Astrocyte (in vitro differentiated cells and primary cell): ENCODE results near the gene GRM2.

ENCODE experiments used
- CTCF ChIP-seq: IDR thresholded peaks from 2 replicates; pipeline ENCODE4 v1.5.1; 2011; ENCODE audit warnings: low read depth, mild to moderate bottlenecking, inconsistent platforms, low read length, moderate library complexity; ENCODE audit not compliant: insufficient read depth
- EZH2 ChIP-seq: IDR thresholded peaks from 2 replicates; pipeline ENCODE4 v1.6.1; 2012; ENCODE audit warnings: mild to moderate bottlenecking, low read length, inconsistent platforms; ENCODE audit not compliant: insufficient read depth

- TF ChIP-seq EZH2 (no peak), CTCF (no peak)
Observed at GRCh38 chr3:51683566-51683965, 23.3 kb upstream of the GRM2 start.
